Keratinocyte (primary cell): ENCODE data around the gene PLA2G2D. TPM values are rescaled to one million over a fixed set of nuclear protein-coding genes. Genes with fewer than 3 reads are reported as not detected.

Source experiments
- DNase-seq: peaks from one replicate; pipeline ENCODE4 v3.0.0-alpha.2; 2011; ENCODE audit warnings: low read depth, missing footprints, low spot score
- FAIRE-seq: peaks from 2 replicates; lab custom pipeline; 2011; peaks lifted over from hg19 to GRCh38; lab: Jason Lieb, UNC
- H2AFZ ChIP-seq: 2 replicates; pipeline ENCODE4 v1.6.0; 2012; ENCODE audit warnings: low read length, control low read depth, inconsistent platforms; ENCODE audit not compliant: control insufficient read depth
- H3K27ac ChIP-seq: 2 replicates; pipeline ENCODE4 v1.5.1; 2011; ENCODE audit warnings: low read length; ENCODE audit not compliant: control insufficient read depth, insufficient read depth
- H3K27me3 ChIP-seq: 3 replicates; pipeline ENCODE4 v1.6.0; 2011; ENCODE audit warnings: low read length; ENCODE audit not compliant: control insufficient read depth, insufficient read depth; ENCODE audit errors: extremely low read depth
- H3K36me3 ChIP-seq, 2 experiments: 2 replicates in 1 of 2; 3 replicates in 1 of 2; pipeline ENCODE4 v1.5.1; 2011; ENCODE audit warnings: low read length in 2 of 2, mild to moderate bottlenecking in 1 of 2; ENCODE audit not compliant: control insufficient read depth in 2 of 2, insufficient read depth in 2 of 2; ENCODE audit errors: extremely low read depth in 1 of 2
- H3K4me1 ChIP-seq: 3 replicates; pipeline ENCODE4 v1.5.1; 2011; ENCODE audit warnings: low read length; ENCODE audit not compliant: control insufficient read depth, insufficient read depth; ENCODE audit errors: extremely low read depth
- H3K4me2 ChIP-seq: 3 replicates; pipeline ENCODE4 v1.6.0; 2011; ENCODE audit warnings: low read depth, low read length; ENCODE audit not compliant: control insufficient read depth, insufficient read depth; ENCODE audit errors: extremely low read depth
- H3K4me3 ChIP-seq, 3 experiments: fragments of 200-600 bp in 1 of 3; sonication (generic) in 1 of 3; 2 replicates in 2 of 3; 3 replicates in 1 of 3; pipeline ENCODE4 v1.5.1; 2011 to 2016; ENCODE audit warnings: low read length in 3 of 3, mild to moderate bottlenecking in 3 of 3, control low read depth in 2 of 3, inconsistent platforms in 1 of 3, low read depth in 1 of 3, mixed read lengths in 1 of 3, mixed run types in 1 of 3, moderate library complexity in 1 of 3; ENCODE audit not compliant: control insufficient read depth in 2 of 3, insufficient read depth in 2 of 3; ENCODE audit errors: extremely low read depth in 1 of 3
- H3K79me2 ChIP-seq: 2 replicates; pipeline ENCODE4 v1.6.0; 2012; ENCODE audit warnings: low read length; ENCODE audit not compliant: control insufficient read depth, insufficient read depth
- H3K9ac ChIP-seq: 3 replicates; pipeline ENCODE4 v1.6.0; 2011; ENCODE audit warnings: low read length; ENCODE audit not compliant: control insufficient read depth, insufficient read depth; ENCODE audit errors: extremely low read depth
- H3K9me1 ChIP-seq: 3 replicates; pipeline ENCODE4 v1.6.0; 2011; ENCODE audit warnings: low read length; ENCODE audit not compliant: control insufficient read depth, insufficient read depth; ENCODE audit errors: extremely low read depth
- H3K9me3 ChIP-seq: 2 replicates; pipeline ENCODE4 v1.5.1; 2012; ENCODE audit warnings: low read depth, low read length; ENCODE audit not compliant: control insufficient read depth
- H4K20me1 ChIP-seq: 3 replicates; pipeline ENCODE4 v1.6.0; 2011; ENCODE audit warnings: low read length; ENCODE audit not compliant: control insufficient read depth, insufficient read depth; ENCODE audit errors: extremely low read depth
- EZH2 ChIP-seq: IDR thresholded peaks from one replicate; pipeline ENCODE4 v1.6.1; 2012; ENCODE audit warnings: inconsistent platforms, mild to moderate bottlenecking, low read length, moderate library complexity
- dilution Hi-C: fragments of 300-500 bp; cut with MboI; formaldehyde crosslinking; loops from one replicate; pipeline ENCODE4 v1.7.0; 2020; ENCODE audit warnings: low sequenced_read_pairs; ENCODE audit not compliant: extremely low pct_ligation_motif_present
- polyA plus RNA-seq, 5 experiments: library from polyadenylated mRNA; depleted of rRNA in 3 of 5; stranded (reverse) in 3 of 5; stranded (forward) in 1 of 5; unstranded in 1 of 5; fragments of >200 nt; gene quantifications; 1 replicate in 1 of 5; 2 replicates in 3 of 5; 3 replicates in 1 of 5; pipeline versions ENCODE4 v1.2.1 to v1.2.3, GENCODE V29; 2011 to 2012; ENCODE audit warnings: missing spikeins in 2 of 5, low read depth in 1 of 5, low replicate concordance in 1 of 5
- TF ChIP-seq, protein P1 (sequence below), 3 experiments: IDR thresholded peaks in 1 of 3; conservative IDR thresholded peaks in 1 of 3; optimal IDR thresholded peaks in 1 of 3; 2 replicates in 2 of 3; 3 replicates in 1 of 3; pipeline versions ENCODE3 to v1.5.1; 2011; ENCODE audit warnings: low read length in 3 of 3, mild to moderate bottlenecking in 3 of 3, moderate library complexity in 2 of 3, control low read depth in 1 of 3, inconsistent platforms in 1 of 3; ENCODE audit not compliant: insufficient read depth in 2 of 3; ENCODE audit errors: extremely low read depth in 1 of 3

The PLA2G2D gene
- polyA plus RNA-seq, 1 donor (not counting 4 experiments of a cell fraction or from before 2014, with no cell fraction given) = not detected

GRCh38 chr1:20100632-20101355 lies 18.5 kb downstream of the PLA2G2D start:
- dilution Hi-C loops = no loop called here

DNA sequence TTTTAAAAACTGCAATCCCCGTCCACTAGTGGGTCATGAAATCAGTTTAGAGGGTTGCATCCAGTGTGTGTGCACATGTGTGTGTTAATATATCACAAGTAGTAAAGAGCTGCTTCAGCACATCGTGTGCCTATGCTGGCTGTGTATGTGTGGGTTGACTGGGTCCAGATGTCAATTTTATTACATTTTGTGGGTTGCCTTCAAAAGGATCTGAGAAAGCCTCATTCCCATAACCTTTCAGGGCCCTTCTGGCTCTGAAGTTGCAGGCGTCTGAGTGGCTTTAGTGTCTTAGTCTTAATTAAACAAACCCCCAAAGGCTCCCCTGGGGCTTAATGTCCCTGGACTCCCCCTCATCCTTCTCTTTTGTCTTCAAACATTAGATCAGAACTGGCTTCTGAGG lies 19.8 kb downstream of the PLA2G2D start:
- Histone ChIP-seq H3K9me1 (no peaks in the 10 kb centered on the region), H3K79me2 (no peaks in the 10 kb centered on the region), H3K27me3 (peaks cover 8% of the 10 kb centered on the region), H2AFZ (no peak overlapping the region), H3K4me1 (peaks cover 2% of the 10 kb centered on the region), H3K9me3 (peaks cover 4% of the 10 kb centered on the region), H3K9ac (no peak overlapping the region), H3K4me3 (no peak overlapping the region), H3K4me2 (no peak overlapping the region), H3K27ac (no peak overlapping the region), H4K20me1 (no peaks in the 10 kb centered on the region), H3K36me3 (no peaks in the 10 kb centered on the region)
- no peak for DNase-seq
- dilution Hi-C loops = no loop called here
- TF ChIP-seq, protein P1, sequence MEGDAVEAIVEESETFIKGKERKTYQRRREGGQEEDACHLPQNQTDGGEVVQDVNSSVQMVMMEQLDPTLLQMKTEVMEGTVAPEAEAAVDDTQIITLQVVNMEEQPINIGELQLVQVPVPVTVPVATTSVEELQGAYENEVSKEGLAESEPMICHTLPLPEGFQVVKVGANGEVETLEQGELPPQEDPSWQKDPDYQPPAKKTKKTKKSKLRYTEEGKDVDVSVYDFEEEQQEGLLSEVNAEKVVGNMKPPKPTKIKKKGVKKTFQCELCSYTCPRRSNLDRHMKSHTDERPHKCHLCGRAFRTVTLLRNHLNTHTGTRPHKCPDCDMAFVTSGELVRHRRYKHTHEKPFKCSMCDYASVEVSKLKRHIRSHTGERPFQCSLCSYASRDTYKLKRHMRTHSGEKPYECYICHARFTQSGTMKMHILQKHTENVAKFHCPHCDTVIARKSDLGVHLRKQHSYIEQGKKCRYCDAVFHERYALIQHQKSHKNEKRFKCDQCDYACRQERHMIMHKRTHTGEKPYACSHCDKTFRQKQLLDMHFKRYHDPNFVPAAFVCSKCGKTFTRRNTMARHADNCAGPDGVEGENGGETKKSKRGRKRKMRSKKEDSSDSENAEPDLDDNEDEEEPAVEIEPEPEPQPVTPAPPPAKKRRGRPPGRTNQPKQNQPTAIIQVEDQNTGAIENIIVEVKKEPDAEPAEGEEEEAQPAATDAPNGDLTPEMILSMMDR (optimal IDR thresholded peaks at IDR 0.05 in 1 of 3, IDR thresholded peaks at IDR 0.05 in 1 of 3, conservative IDR thresholded peaks at IDR 0.05 in 1 of 3; ENCODE audit: extremely low read depth in 1 of 3, insufficient read depth in 2 of 3, low read length in 3 of 3) = no peak
- no peak for TF ChIP-seq EZH2
- no peak for FAIRE-seq

More at GRCh38 chr1:20100632-20101355, 18.5 kb downstream of the PLA2G2D start:
- H3K27ac ChIP-seq = no peak overlapping the region
- H3K9me3 ChIP-seq = peaks cover 4% of the 10 kb centered on the region
- peaks cover 2% of the 10 kb centered on the region for H3K4me1 ChIP-seq
- H2AFZ ChIP-seq = no peak overlapping the region
- H3K9me1 ChIP-seq = no peaks in the 10 kb centered on the region
- DNase-seq (no peak), FAIRE-seq (peak; percentile 94)
- no peak overlapping the region for H3K4me2 ChIP-seq
- H4K20me1 ChIP-seq = no peaks in the 10 kb centered on the region
- no peaks in the 10 kb centered on the region for H3K79me2 ChIP-seq
- H3K36me3 ChIP-seq = no peaks in the 10 kb centered on the region
- no peak overlapping the region for H3K9ac ChIP-seq
- TF ChIP-seq EZH2 = no peak
- TF ChIP-seq, protein P1 (optimal IDR thresholded peaks at IDR 0.05 in 1 of 3, IDR thresholded peaks at IDR 0.05 in 1 of 3, conservative IDR thresholded peaks at IDR 0.05 in 1 of 3; ENCODE audit: extremely low read depth in 1 of 3, insufficient read depth in 2 of 3, low read length in 3 of 3) = peak; percentile 86 to 96 (median 89)
- no peak overlapping the region for H3K4me3 ChIP-seq
- peaks cover 8% of the 10 kb centered on the region for H3K27me3 ChIP-seq
